Activated T-cell treated with anti-CD3 and anti-CD28 coated beads, Interleukin-2, amount 50 U/mL, for 24 hours (primary cell): ENCODE measurements around the gene FIBP.

ENCODE experiments used
- DNase-seq: peaks from one replicate; pipeline ENCODE4 v3.0.0-alpha.2; 2020
- H3K27ac Mint-ChIP-seq: 2 replicates; pipeline ENCODE4 v1.8.0; 2020; ENCODE audit warnings: mild to moderate bottlenecking, mixed read lengths
- H3K27me3 Mint-ChIP-seq: 2 replicates; pipeline ENCODE4 v1.8.0; 2020; ENCODE audit warnings: mixed read lengths
- H3K36me3 Mint-ChIP-seq: 2 replicates; pipeline ENCODE4 v1.8.0; 2020; ENCODE audit warnings: low read depth, mixed read lengths
- H3K4me1 Mint-ChIP-seq: 2 replicates; pipeline ENCODE4 v1.8.0; 2020; ENCODE audit warnings: low read depth, mixed read lengths
- H3K4me3 Mint-ChIP-seq: 2 replicates; pipeline ENCODE4 v1.8.0; 2020; ENCODE audit warnings: mild to moderate bottlenecking, moderate library complexity, mixed read lengths
- H3K9me3 Mint-ChIP-seq: 2 replicates; pipeline ENCODE4 v1.8.0; 2020; ENCODE audit warnings: mixed read lengths

FIBP gene

DNA sequence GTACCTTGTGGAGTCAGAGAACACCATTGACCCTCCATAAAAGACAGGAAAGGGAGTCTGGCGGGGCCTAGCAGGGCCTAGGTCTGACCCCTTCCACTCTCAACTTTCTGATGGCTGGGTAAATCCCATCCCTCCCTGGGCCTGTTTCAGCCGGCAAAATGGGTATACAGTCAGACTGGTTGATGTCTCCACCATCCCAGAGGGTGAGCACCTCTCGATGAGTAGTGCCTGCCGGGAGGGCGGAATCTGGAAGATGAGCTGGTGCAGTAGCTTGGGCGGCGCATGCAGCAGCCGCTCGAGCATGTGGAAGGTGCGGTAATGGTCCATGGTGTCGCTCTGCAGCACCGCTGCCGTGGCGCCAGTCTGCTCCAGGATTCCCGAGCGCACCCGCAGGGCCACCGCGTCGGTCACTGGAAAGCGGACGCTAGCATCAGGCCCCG lies 528 bp downstream of the FIBP start:
- H3K9me3 Mint-ChIP-seq = no peaks in the 10 kb centered on the region
- H3K27ac Mint-ChIP-seq = peak overlapping the region; percentile 97
- peak overlapping the region; percentile 100 for H3K4me3 Mint-ChIP-seq
- DNase-seq = no peak
- peaks cover 62% of the 10 kb centered on the region for H3K4me1 Mint-ChIP-seq
- H3K36me3 Mint-ChIP-seq = peaks cover 71% of the 10 kb centered on the region
- H3K27me3 Mint-ChIP-seq = no peaks in the 10 kb centered on the region

DNA sequence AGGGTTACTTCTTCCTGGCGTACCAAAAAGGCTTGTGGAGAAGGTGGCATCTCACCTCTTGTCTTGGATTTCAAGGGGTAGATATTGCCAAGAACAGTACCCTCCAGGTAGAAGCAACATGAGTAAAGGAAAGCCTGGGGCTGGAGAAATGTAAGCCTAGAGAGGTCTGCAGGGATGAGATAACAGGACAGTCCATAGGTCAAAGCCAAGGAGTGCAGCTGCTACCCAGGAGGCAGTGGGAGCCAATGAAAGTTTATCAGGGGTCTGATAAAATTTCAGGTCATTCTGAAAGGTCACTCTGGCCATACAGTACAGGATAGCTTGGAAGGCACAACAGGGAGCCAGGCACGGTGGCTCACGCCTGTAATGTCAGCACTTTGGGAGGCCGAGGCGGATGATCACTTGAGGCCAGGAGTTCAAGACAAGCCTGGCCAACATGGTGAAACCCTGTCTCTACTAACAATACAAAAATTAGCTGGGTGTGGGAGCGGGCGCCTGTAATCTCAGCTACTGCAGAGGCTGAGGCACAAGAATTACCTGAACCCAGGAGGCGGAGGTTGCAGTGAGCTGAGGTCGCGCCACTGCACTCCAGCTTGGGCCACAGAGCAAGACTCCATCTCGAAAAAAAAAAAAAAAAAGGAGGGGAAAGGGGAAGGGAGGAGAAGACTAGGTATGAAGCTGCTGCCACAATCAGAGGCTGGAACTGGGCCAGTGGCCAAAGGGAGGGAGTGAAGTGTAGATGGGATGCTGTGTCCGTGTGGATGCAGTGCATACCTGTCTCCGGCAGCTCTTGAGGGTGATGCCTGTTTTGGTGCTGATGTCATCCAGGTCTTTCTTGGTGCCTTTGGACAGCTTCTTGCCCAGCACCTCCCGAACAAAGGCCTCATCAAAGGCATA lies 1.2 kb downstream of the FIBP start:
- peak overlapping the region; percentile 97 for H3K27ac Mint-ChIP-seq
- H3K4me1 Mint-ChIP-seq = peaks cover 57% of the 10 kb centered on the region
- no peak for DNase-seq
- no peaks in the 10 kb centered on the region for H3K9me3 Mint-ChIP-seq
- H3K27me3 Mint-ChIP-seq = no peaks in the 10 kb centered on the region
- peak overlapping the region; percentile 100 for H3K4me3 Mint-ChIP-seq
- peaks cover 71% of the 10 kb centered on the region for H3K36me3 Mint-ChIP-seq

DNA sequence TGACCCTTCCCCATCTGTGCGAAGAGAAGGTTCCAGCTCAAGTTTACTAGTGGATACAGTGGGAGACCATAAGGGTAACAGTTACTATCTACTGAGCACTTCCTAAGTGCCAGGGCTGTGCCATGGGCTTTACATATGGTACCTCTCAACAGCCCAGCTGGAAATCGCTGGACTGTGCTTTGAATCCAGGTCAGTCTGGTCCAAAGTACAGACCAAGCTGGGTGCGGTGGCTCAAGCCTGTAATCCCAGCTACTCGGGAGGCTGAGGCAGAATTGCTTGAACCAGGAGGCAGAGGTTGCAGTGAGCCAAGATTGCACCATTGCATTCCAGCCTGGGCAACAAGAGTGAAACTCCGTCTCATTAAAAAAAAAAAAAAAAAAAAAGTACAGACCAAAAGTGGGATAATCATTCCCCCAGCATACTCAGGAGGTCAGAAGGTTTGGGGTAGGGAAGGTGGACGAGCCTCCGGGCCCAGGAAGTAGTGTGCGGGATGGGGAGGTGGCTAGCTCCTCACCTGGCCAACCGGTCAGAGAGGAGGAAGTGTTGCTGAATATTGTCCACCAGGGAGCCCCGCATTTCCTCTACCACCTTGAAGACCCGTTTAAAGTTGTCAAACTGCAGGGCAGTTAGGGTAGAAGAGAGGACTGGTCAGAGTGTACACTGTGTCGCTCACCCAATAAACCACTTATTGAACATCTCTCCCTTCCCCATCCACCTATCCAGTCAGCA lies 2.3 kb downstream of the FIBP start:
- Mint-ChIP-seq H3K4me3 (peak overlapping the region; percentile 100), H3K27me3 (no peaks in the 10 kb centered on the region), H3K27ac (peak overlapping the region; percentile 97), H3K36me3 (peaks cover 69% of the 10 kb centered on the region), H3K9me3 (no peaks in the 10 kb centered on the region), H3K4me1 (peaks cover 62% of the 10 kb centered on the region)
- DNase-seq = no peak

DNA sequence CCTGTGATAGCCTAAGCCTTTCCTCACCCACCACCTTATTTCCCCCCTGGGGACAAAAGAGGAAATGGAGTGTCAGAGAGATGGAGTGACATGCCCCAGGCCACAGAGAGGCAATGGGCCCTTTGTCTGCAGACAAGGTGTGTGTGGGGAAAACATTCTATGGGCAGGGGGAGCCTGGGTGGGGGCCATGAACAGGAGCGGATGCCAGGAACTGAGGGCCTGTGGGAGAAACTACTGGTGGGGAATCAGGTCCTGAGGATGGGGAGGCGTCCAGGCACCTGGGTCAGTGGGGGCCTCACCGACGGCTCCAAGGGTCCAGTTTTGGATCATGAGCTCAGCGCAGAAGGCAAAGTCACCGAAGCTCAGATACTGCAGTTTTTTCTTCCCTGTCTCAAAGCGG lies 3.0 kb downstream of the FIBP start:
- peaks cover 72% of the 10 kb centered on the region for H3K36me3 Mint-ChIP-seq
- H3K27ac Mint-ChIP-seq = peak overlapping the region; percentile 88
- peaks cover 68% of the 10 kb centered on the region for H3K4me1 Mint-ChIP-seq
- no peak for DNase-seq
- H3K9me3 Mint-ChIP-seq = no peaks in the 10 kb centered on the region
- H3K4me3 Mint-ChIP-seq = no peak overlapping the region
- H3K27me3 Mint-ChIP-seq = no peaks in the 10 kb centered on the region

DNA sequence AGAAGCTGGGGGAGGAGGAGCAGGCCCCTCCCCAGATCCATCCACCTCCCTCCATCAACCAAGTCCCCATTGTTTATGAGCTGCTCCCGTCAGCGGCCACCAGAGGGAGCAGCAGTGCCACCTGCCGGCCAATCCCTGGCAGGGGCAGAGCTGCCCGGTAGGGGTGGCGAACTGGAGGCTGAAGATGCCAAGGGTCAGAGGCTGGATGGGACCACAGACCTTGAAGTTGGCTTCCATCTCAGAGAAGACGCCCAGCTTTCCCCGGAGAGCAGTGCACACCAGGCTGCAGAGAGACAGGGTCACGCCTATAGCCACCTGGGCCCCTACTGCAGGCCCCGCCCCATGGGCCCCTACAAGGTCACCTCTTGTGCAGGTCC lies 3.6 kb downstream of the FIBP start:
- Mint-ChIP-seq H3K27me3 (no peaks in the 10 kb centered on the region), H3K9me3 (no peaks in the 10 kb centered on the region), H3K4me3 (peak overlapping the region; percentile 38), H3K4me1 (peaks cover 68% of the 10 kb centered on the region), H3K27ac (peak overlapping the region; percentile 88), H3K36me3 (peaks cover 72% of the 10 kb centered on the region)
- peak; percentile 88 for DNase-seq

DNA sequence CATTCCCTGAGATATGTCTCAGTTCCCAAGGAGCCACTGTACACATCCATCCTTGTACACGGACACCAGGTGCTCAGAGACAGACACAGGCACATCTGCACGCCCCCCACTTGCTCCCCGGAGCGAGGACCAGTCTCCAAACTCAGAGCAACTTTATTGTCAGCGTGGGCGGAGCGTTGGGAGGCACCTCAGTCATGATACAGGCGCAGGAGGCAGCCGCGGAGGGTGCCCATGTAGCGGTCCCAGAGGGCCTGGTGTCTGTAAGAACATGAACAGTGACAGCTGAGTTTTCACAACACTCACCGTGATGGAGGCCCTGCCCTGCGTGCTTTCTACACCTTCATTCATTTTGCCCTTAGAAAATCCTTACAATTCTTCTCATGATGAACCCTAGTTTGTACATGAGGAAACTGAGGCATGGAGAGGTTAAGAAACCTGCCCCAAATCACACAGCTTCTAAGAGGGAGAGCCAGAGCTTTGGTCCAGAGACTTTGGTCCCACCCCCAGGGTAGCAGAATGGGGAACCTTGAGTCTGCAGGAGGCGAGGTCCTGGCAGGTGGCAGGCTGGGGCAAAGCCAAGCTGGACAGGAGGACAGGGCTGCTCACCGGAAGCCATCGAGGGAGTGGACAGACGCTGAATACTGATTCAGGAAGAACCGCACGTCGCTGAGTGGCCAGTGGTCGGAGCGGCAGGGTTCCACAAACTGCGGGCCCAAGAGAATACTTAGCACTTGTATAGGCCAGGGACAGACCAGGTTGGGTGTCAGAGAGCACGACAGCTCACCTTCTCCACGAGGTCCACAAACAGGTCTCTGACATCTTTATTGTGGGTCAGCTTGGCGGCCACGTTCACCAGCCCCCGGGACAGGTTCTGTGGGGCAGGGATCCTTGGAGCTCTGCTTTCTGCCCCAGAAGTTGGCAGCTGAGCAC lies 4.2 kb downstream of the FIBP start:
- Mint-ChIP-seq H3K4me1 (peaks cover 68% of the 10 kb centered on the region), H3K36me3 (peaks cover 72% of the 10 kb centered on the region), H3K4me3 (no peak overlapping the region), H3K9me3 (no peaks in the 10 kb centered on the region), H3K27ac (peak overlapping the region; percentile 88), H3K27me3 (no peaks in the 10 kb centered on the region)
- no peak for DNase-seq

DNA sequence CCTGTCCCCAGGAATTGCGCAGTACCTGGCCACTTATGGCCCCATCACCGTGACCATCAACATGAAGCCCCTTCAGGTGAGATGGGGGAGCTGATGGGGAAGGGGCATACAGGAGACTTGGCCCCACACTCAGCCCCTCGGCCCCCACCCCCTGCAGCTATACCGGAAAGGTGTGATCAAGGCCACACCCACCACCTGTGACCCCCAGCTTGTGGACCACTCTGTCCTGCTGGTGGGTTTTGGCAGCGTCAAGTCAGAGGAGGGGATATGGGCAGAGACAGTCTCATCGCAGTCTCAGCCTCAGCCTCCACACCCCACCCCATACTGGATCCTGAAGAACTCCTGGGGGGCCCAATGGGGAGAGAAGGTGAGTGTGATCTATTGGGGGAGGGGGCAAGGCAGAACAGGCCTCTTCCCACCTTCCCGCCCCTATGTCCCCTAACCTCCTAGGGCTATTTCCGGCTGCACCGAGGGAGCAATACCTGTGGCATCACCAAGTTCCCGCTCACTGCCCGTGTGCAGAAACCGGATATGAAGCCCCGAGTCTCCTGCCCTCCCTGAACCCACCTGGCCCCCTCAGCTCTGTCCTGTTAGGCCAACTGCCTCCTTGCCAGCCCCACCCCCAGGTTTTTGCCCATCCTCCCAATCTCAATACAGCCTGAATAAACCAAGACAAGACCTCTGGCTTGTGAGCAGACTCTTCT lies 5.1 kb downstream of the FIBP start:
- Mint-ChIP-seq H3K4me3 (no peak overlapping the region), H3K36me3 (peaks cover 71% of the 10 kb centered on the region), H3K27ac (no peak overlapping the region), H3K27me3 (no peaks in the 10 kb centered on the region), H3K9me3 (no peaks in the 10 kb centered on the region), H3K4me1 (peaks cover 65% of the 10 kb centered on the region)
- DNase-seq = no peak

DNA sequence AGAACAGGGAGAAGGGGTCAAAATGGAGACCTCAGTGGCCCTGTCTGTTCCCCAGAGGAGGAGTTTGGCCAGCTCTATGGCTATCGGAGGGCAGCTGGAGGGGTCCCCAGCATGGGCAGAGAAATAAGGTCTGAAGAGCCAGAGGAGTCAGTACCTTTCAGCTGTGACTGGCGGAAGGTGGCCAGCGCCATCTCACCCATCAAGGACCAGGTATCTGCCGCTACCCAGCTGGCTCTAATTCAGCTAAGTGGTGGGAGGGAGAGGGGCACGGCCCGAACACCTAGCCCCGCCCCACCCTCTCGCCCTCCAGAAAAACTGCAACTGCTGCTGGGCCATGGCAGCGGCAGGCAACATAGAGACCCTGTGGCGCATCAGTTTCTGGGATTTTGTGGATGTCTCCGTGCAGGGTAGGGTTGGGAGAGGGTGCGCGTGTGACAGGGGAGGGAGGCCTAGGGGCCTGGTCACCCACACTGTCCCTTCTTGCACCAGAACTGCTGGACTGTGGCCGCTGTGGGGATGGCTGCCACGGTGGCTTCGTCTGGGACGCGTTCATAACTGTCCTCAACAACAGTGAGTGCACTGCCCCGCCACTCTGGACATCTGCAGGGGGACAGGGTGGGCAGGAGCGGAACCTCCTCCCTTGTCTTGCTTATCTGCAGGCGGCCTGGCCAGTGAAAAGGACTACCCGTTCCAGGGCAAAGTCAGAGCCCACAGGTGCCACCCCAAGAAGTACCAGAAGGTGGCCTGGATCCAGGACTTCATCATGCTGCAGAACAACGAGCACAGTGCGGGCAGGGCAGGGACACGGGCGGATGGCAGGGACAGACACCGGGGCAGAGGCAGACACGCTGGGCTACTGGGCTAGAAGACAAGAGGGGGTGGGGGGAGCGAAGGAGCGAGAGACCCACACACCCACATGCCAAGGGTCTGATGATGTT lies 5.9 kb downstream of the FIBP start:
- no peaks in the 10 kb centered on the region for H3K9me3 Mint-ChIP-seq
- H3K4me1 Mint-ChIP-seq = peaks cover 62% of the 10 kb centered on the region
- no peak for DNase-seq
- H3K27ac Mint-ChIP-seq = peak overlapping the region; percentile 71
- H3K27me3 Mint-ChIP-seq = no peaks in the 10 kb centered on the region
- no peak overlapping the region for H3K4me3 Mint-ChIP-seq
- peaks cover 63% of the 10 kb centered on the region for H3K36me3 Mint-ChIP-seq

DNA sequence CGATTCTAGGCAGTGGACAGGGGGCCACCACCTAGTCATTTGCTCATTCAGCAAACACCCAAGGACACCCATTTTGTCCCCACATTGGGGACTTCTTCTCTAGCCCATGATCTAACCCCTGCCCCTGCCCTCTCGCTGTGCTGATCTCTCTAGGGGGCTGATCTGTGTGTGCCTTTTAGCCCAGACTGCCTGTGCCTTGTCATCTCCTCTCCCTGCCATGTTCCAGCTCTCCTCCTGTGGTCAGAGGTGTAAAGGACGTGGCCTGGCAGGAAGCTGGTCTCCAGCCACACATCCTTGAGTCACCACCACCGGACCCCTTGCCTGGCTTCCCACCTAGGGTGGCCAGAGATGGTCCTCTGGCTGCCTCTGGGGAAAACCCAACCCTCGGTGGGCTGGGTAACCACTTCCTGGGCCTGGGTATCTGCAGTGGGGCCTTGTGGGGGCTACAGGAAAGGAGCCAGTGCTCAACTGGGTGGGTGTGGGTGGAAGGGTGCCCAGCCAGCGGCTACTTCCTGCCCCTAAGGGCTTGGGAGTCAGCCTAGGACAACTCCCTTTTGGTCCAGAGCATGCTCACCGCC lies 7.3 kb downstream of the FIBP start:
- no peaks in the 10 kb centered on the region for H3K9me3 Mint-ChIP-seq
- peaks cover 55% of the 10 kb centered on the region for H3K4me1 Mint-ChIP-seq
- no peaks in the 10 kb centered on the region for H3K27me3 Mint-ChIP-seq
- DNase-seq = no peak
- peak overlapping the region; percentile 83 for H3K27ac Mint-ChIP-seq
- H3K4me3 Mint-ChIP-seq = peak overlapping the region; percentile 69
- peaks cover 48% of the 10 kb centered on the region for H3K36me3 Mint-ChIP-seq

DNA sequence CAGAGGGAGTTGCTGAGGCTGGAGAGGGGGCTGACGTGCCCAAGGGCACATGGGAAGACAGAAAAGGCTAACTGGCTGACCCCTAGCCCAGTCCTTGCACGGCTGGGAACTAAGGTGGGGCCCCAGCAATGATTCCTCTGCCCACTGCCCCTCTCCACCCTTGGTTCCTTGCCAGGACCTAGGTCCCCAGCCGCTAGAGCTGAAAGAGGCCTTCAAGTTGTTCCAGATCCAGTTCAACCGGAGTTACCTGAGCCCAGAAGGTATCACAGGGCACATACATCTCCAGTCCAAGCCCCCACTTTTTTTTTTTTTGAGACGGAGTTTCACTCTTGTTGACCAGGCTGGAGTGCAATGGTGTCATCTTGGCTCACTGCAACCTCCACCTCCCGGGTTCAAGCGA lies 8.2 kb downstream of the FIBP start:
- Mint-ChIP-seq H3K4me3 (peak overlapping the region; percentile 69), H3K27me3 (no peaks in the 10 kb centered on the region), H3K36me3 (peaks cover 40% of the 10 kb centered on the region), H3K9me3 (no peaks in the 10 kb centered on the region), H3K27ac (peak overlapping the region; percentile 83), H3K4me1 (peaks cover 50% of the 10 kb centered on the region)
- no peak for DNase-seq

DNA sequence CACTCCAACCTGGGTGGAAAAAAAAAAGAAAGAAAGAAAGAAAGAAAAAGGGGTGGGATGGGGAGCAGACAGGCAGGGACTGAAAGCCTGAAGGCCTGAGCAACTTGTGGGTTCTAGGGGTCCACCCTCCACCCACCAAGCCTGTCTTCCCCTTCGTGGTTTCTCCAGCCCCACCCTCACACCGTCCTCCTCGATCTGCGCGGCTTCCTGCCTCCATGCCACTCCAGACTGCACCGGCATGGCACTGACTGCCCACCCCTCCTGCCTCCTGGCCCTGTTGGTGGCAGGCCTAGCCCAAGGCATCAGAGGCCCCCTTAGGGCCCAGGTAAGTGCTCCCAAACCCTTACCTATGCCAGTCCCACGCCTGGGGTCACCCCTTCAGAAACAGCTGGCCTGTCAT lies 8.7 kb downstream of the FIBP start, which contains the start of gene CTSW:
TSS of gene CTSW (plus strand) at position 221 of the 400 bp plus-strand sequence. CDS start at position 239, 18 bp downstream.
- H3K9me3 Mint-ChIP-seq = no peaks in the 10 kb centered on the region
- H3K4me1 Mint-ChIP-seq = peaks cover 46% of the 10 kb centered on the region
- peak within 1 kb of the TSS; percentile 83 for H3K27ac Mint-ChIP-seq
- peak within 1 kb of the TSS; percentile 69 for H3K4me3 Mint-ChIP-seq
- DNase-seq = peak; percentile 53
- peaks cover 36% of the 10 kb centered on the region for H3K36me3 Mint-ChIP-seq
- H3K27me3 Mint-ChIP-seq = no peaks in the 10 kb centered on the region

DNA sequence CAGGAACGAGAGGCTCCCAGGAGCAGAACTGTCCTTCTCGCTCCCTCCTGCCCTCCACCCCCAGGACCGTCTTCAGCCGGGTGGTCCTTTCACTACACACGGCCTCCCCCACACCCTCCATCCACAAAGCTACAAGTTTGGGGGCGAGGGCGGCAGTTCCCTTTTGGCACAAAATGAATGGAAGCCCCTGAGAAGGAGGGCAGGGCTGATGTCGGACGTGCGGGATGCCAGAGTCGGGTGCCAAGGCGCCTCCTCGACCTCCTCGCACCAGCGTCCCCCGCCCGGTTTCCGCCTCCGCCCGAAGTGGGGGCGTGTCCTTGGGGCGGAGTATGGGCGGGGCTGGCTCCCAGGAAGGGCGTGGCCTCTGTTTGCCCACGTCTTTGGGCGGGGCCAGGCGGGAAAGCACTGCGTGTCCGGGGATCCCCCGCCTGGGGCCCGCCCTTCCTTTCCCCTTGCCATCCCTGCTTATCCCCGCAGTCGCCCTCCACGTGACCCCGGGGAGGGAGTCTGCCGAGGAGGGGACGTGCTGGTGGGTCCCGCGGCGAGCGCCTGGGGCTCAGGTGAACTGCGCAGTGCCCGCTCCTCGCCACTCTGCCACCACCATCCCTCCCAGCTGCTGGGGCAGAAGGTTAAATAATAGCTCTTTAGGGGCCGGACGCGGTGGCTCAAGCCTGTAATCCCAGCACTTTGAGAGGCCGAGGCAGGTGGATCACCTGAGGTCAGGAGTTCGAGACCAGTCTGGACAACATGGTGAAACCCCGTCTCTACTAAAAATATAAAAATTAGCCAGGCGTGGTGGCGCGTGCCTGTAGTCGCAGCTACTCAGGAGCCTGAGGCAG lies 14.7 kb downstream of the FIBP start:
- no peaks in the 10 kb centered on the region for H3K27me3 Mint-ChIP-seq
- H3K4me3 Mint-ChIP-seq = peak overlapping the region; percentile 79
- peaks cover 30% of the 10 kb centered on the region for H3K4me1 Mint-ChIP-seq
- H3K27ac Mint-ChIP-seq = peak overlapping the region; percentile 86
- no peaks in the 10 kb centered on the region for H3K36me3 Mint-ChIP-seq
- no peaks in the 10 kb centered on the region for H3K9me3 Mint-ChIP-seq
- DNase-seq = peak; percentile 100
